HCT116 (cell line): ENCODE results near the gene CHTOP. TPM values are rescaled to one million over a fixed set of nuclear protein-coding genes. Genes with fewer than 3 reads are reported as not detected.
A peak's percentile ranks its signal among the peaks of the same experiment; 100 is the strongest.

Experiments
- ATAC-seq: fragments of 200-7000 bp; cut with Tn5 transposase; 2 replicates; pipeline ENCODE4 v1.9.1; 2020; ENCODE audit warnings: mild to moderate bottlenecking, moderate library complexity
- BruUV-seq: library from RNA; stranded (reverse); fragments of 400-500 nt; replicated peaks from 2 replicates; lab custom pipeline; 2021; lab: Mats Ljungman, UMichigan
- CTCF ChIA-PET: fragments of 300-600 bp; sonication (Branson Sonifier 250); formaldehyde crosslinking; loops from one replicate; lab custom pipeline; 2021; ENCODE audit warnings: antibody characterized with exemption; lab: Charles Lee
- POLR2A ChIA-PET: fragments of 300-600, 350-600 bp; sonication (Branson Sonifier 250); formaldehyde crosslinking; loops from one replicate; lab custom pipeline; 2021; ENCODE audit warnings: antibody characterized with exemption; lab: Charles Lee
- RAD21 ChIA-PET, 2 experiments: fragments of 300-600 bp; sonication (Branson Sonifier 250); formaldehyde crosslinking; loops; one replicate each; lab custom pipeline; 2023; ENCODE audit warnings: low total read pairs in 2 of 2; ENCODE audit not compliant: uncharacterized antibody in 2 of 2, unreplicated experiment in 2 of 2, low non-redundant PET in 1 of 2; lab: Charles Lee
- DNase-seq: peaks from one replicate; pipeline ENCODE4 v3.0.0-alpha.2; 2010; ENCODE audit warnings: low read depth, low spot score
- H2AFZ ChIP-seq: fragments of 200-600 bp; shearing (Covaris generic), sonication (generic); 2 replicates; pipeline ENCODE4 v1.6.1; 2017; ENCODE audit warnings: low read depth, mixed run types, mixed read lengths, antibody characterized with exemption, low read length; ENCODE audit not compliant: poor library complexity, severe bottlenecking
- H3K27ac ChIP-seq: 2 replicates; pipeline ENCODE4 v1.5.1; 2012; ENCODE audit warnings: low read depth, low read length
- H3K27me3 ChIP-seq: fragments of 200-600 bp; sonication (generic); 2 replicates; pipeline ENCODE4 v1.6.1; 2016; ENCODE audit warnings: mixed run types, low read length, mixed read lengths; ENCODE audit not compliant: insufficient read depth
- H3K36me3 ChIP-seq, 2 experiments: fragments of 200-500 bp in 1 of 2; fragments of 200-600 bp in 1 of 2; sonication (Bioruptor generic) in 1 of 2; sonication (generic) in 1 of 2; 2 replicates each; pipeline versions ENCODE4 v1.5.1 to v1.6.1; 2014 to 2016; ENCODE audit warnings: low read length in 2 of 2, inconsistent platforms in 1 of 2, mixed read lengths in 1 of 2, mixed run types in 1 of 2; ENCODE audit not compliant: insufficient read depth in 2 of 2, control insufficient read depth in 1 of 2
- H3K4me1 ChIP-seq, 2 experiments: fragments of 200-600 bp in 1 of 2; sonication (generic) in 1 of 2; 2 replicates each; pipeline versions ENCODE4 v1.5.1 to v1.6.1; 2012 to 2017; ENCODE audit warnings: low read length in 2 of 2, inconsistent platforms in 1 of 2, mild to moderate bottlenecking in 1 of 2, mixed read lengths in 1 of 2, mixed run types in 1 of 2, moderate library complexity in 1 of 2; ENCODE audit not compliant: insufficient read depth in 2 of 2, control insufficient read depth in 1 of 2
- H3K4me2 ChIP-seq: fragments of 200-600 bp; sonication (generic); 2 replicates; pipeline ENCODE4 v1.6.1; 2017; ENCODE audit warnings: mixed run types, low read length, mixed read lengths
- H3K4me3 ChIP-seq, 2 experiments: fragments of 200-600 bp in 1 of 2; sonication (generic) in 1 of 2; replicated peaks in 1 of 2; 2 replicates each; pipeline ENCODE4 v1.5.1; 2011 to 2016; ENCODE audit warnings: low read length in 2 of 2, control low read depth in 1 of 2, low read depth in 1 of 2, mild to moderate bottlenecking in 1 of 2, mixed read lengths in 1 of 2, mixed run types in 1 of 2
- H3K79me2 ChIP-seq: fragments of 200-600 bp; sonication (generic); 2 replicates; pipeline ENCODE4 v1.6.1; 2017; ENCODE audit warnings: mild to moderate bottlenecking, mixed run types, low read length, moderate library complexity, mixed read lengths; ENCODE audit not compliant: insufficient read depth
- H3K9ac ChIP-seq: fragments of 200-600 bp; sonication (generic); 2 replicates; pipeline ENCODE4 v1.6.1; 2016; ENCODE audit warnings: low read length, mixed read lengths
- H3K9me2 ChIP-seq: fragments of 200-600 bp; sonication (generic), shearing (Covaris generic); 2 replicates; pipeline ENCODE4 v1.6.1; 2017; ENCODE audit warnings: mixed run types, mild to moderate bottlenecking, moderate library complexity; ENCODE audit not compliant: insufficient read depth
- H3K9me3 ChIP-seq, 2 experiments: fragments of 200-500 bp in 1 of 2; fragments of 200-600 bp in 1 of 2; sonication (Bioruptor generic) in 1 of 2; sonication (generic) in 1 of 2; 2 replicates each; pipeline ENCODE4 v1.6.1; 2014 to 2017; ENCODE audit warnings: low read length in 2 of 2, mixed read lengths in 2 of 2, inconsistent platforms in 1 of 2, low read depth in 1 of 2, mild to moderate bottlenecking in 1 of 2, mixed run types in 1 of 2, moderate library complexity in 1 of 2; ENCODE audit not compliant: control insufficient read depth in 1 of 2, insufficient read depth in 1 of 2
- H4K20me1 ChIP-seq: fragments of 200-600 bp; sonication (generic), shearing (Covaris generic); 2 replicates; pipeline ENCODE4 v1.6.1; 2017; ENCODE audit warnings: mixed run types, mild to moderate bottlenecking, moderate library complexity; ENCODE audit not compliant: insufficient read depth
- ATF3 ChIP-seq: IDR thresholded peaks from 2 replicates; pipeline ENCODE4 v1.6.1; 2012
- CEBPB ChIP-seq: IDR thresholded peaks from 2 replicates; pipeline ENCODE4 v1.6.1; 2012; ENCODE audit warnings: low read depth
- ELF1 ChIP-seq: IDR thresholded peaks from 2 replicates; pipeline ENCODE4 v1.6.1; 2012; ENCODE audit warnings: low read depth, borderline replicate concordance
- FOSL1 ChIP-seq: IDR thresholded peaks from 2 replicates; pipeline ENCODE4 v1.6.1; 2012; ENCODE audit warnings: low read depth
- MAX ChIP-seq: IDR thresholded peaks from 2 replicates; pipeline ENCODE4 v1.6.1; 2012
- POLR2A ChIP-seq: IDR thresholded peaks from 2 replicates; pipeline ENCODE4 v1.7.0; 2011; ENCODE audit warnings: borderline replicate concordance; ENCODE audit not compliant: insufficient read depth, insufficient read length; ENCODE audit errors: extremely low read depth
- POLR2AphosphoS5 ChIP-seq: IDR thresholded peaks from 2 replicates; pipeline ENCODE4 v1.6.1; 2011; ENCODE audit warnings: mild to moderate bottlenecking, low read depth, low read length, moderate library complexity
- RAD21 ChIP-seq: IDR thresholded peaks from 2 replicates; pipeline ENCODE4 v1.6.1; 2012; ENCODE audit warnings: low read depth, mild to moderate bottlenecking
- SP1 ChIP-seq: IDR thresholded peaks from 2 replicates; pipeline ENCODE4 v1.6.1; 2012; ENCODE audit warnings: low read depth
- ZBTB33 ChIP-seq: IDR thresholded peaks from 2 replicates; pipeline ENCODE4 v1.6.1; 2011; ENCODE audit warnings: mild to moderate bottlenecking, low read length, moderate library complexity; ENCODE audit not compliant: insufficient replicate concordance; ENCODE audit errors: extremely low read depth
- ZFX ChIP-seq: fragments of 450-650 bp; IDR thresholded peaks from 2 replicates; pipeline ENCODE4 v1.6.1; 2017
- ZNF274 ChIP-seq: fragments of 200-500 bp; sonication (Bioruptor generic); IDR thresholded peaks from 2 replicates; pipeline ENCODE4 v1.6.1; 2014; ENCODE audit warnings: mild to moderate bottlenecking, low read depth, low read length, inconsistent platforms
- intact Hi-C: fragments of 100-400 bp; cut with micrococcal nuclease; formaldehyde crosslinking; loops from 2 replicates; pipeline ENCODE4 v1.10.0; 2022
- total RNA-seq: library from RNA; stranded (reverse); gene quantifications from one replicate; pipeline ENCODE4 v1.2.1, GENCODE V29; 2021; ENCODE audit not compliant: unreplicated experiment

Gene CHTOP
- total RNA-seq, 1 experiment from 2014 or later = 110 TPM

GRCh38 chr1:153615406-153615805 lies 18.5 kb upstream of the CHTOP start (continued):
- TF ChIP-seq MAX (no peak), CEBPB (no peak), SP1 (no peak), ELF1 (no peak), FOSL1 (no peak), RAD21 (no peak), ATF3 (no peak), ZNF274 (no peak)

GRCh38 chr1:153616144-153616916 lies 17.5 kb upstream of the CHTOP start, which contains the start of gene S100A14:
Gene S100A14, minus strand, starts transcription at chr1:153616325. Its CDS starts 467 bp downstream, at chr1:153615858.
- Histone ChIP-seq H4K20me1 (no peaks in the 10 kb centered on the region), H3K4me1 (peaks cover 42 to 63% of the 10 kb centered on the region in 2 experiments), H3K4me2 (peak within 1 kb of the TSS; percentile 73), H2AFZ (no peak within 1 kb of the TSS), H3K4me3 (peak within 1 kb of the TSS; percentile 50 to 57), H3K9me2 (no peaks in the 10 kb centered on the region), H3K9ac (peak within 1 kb of the TSS; percentile 61), H3K27ac (peak within 1 kb of the TSS; percentile 79), H3K36me3 (no peaks in the 10 kb centered on the region), H3K9me3 (no peaks in the 10 kb centered on the region), H3K79me2 (peaks cover 38% of the 10 kb centered on the region), H3K27me3 (no peaks in the 10 kb centered on the region)
- ATAC-seq (peak; percentile 23), DNase-seq (peak; percentile 59)
- BruUV-seq = no TSS peak
- ChIA-PET POLR2A (interaction anchor here (0.6 to 9.1 kb wide), 13 partner anchors 11 to 111 kb away, joined by 3 to 172 read pairs (median 5); partner anchors contain the start of genes CHTOP, INTS3, S100A1 and S100A13), CTCF (interaction anchor here (0.6 to 7.7 kb wide), 6 partner anchors 11 to 105 kb away, joined by 3 to 76 read pairs (median 8); partner anchors contain the start of genes S100A1 and S100A13), RAD21 (interaction anchor here (0.6 to 2.2 kb wide), 4 partner anchors 10 to 44 kb away, joined by 3 to 8 read pairs (median 5); partner anchors contain the start of gene S100A13 (in 2 of the 2))
- intact Hi-C loops = loop anchor here (2.0 kb wide), 2 partner anchors 44 to 106 kb away; no protein-coding TSS in a partner anchor
- peak; percentile 34 for TF ChIP-seq ZBTB33
- TF ChIP-seq ELF1 = no peak
- peak; percentile 21; the same call in 1 of the 2 replicates for TF ChIP-seq ZFX
- TF ChIP-seq POLR2AphosphoS5 = peak; percentile 95
- TF ChIP-seq MAX = no peak
- no peak for TF ChIP-seq POLR2A
